Heart left ventricle (tissue), 13 donors: Measurements from ENCODE around the gene IKBIP.

Experiments
- POLR2A ChIP-seq, 2 donors: fragments of 450-650 bp; IDR thresholded peaks; one replicate each; pipeline ENCODE4 v1.6.1; 2017; ENCODE audit warnings: antibody characterized with exemption in 2 of 2, mild to moderate bottlenecking in 2 of 2, moderate library complexity in 2 of 2
- TF ChIP-seq, protein P1 (sequence below), 12 donors: fragments of 200-600 bp; sonication (generic) in 4 of 12; IDR thresholded peaks; one replicate each; pipeline versions ENCODE4 v1.5.0 to v1.8.0; 2018 to 2022; ENCODE audit warnings: antibody characterized with exemption in 12 of 12, mild to moderate bottlenecking in 5 of 12
- donor health status: ischemic (EF 13 %, LVEDD 7.1; RV severe dilation, severe dysfunction).
- donor health status: DM: no; HTN: yes; CAD: no.
- donor health status: DM: no; HTN: no; CAD: no.
- donor health status: ischemic (EF 25% LVEDD 6.9; RV normal size, moderate dysfunction).
- donor health status: ischemic (EF 25% LVEDD 5.7; RV mildly dilated, moderate dysfunction).
- donor health status: ischemic (EF 35%, LVEDD 5.7; RV mildly dilated, moderate dysfunction).
- donor health status: nonischemic (EF 11% LVEDD 7.7; RV severe dilation, severe dysfunction).
- donor health status: DM: yes; HTN: yes; CAD: no.
- donor health status: PGD.
- donor health status: ischemic (EF 29% LVEDD 5.4; RV normal size, mild dysfunction).
- donor health status: nonischemic (EF 23%, LVEDD 6.1; RV moderate dilation, normal function).

DNA sequence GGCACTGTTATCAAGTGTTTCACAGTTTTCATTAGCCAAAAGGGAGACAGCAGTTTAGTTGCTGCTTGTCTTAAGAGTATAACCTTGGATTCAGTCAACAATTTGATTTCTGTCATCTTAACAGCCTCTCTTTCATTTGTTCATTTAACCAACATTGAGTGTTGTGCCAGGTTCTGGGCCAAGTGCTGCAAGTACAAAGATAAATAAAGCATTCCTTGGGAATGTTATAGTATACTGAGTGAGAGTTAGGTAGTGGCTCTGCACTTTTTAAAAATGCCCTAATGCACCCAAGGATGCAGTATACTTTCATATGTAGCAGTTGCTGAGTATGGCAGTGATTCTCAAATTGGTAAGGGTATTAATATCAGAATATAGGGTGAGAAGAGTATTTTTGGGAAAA lies 15.9 kb upstream of the IKBIP start:
- TF ChIP-seq, protein P1, sequence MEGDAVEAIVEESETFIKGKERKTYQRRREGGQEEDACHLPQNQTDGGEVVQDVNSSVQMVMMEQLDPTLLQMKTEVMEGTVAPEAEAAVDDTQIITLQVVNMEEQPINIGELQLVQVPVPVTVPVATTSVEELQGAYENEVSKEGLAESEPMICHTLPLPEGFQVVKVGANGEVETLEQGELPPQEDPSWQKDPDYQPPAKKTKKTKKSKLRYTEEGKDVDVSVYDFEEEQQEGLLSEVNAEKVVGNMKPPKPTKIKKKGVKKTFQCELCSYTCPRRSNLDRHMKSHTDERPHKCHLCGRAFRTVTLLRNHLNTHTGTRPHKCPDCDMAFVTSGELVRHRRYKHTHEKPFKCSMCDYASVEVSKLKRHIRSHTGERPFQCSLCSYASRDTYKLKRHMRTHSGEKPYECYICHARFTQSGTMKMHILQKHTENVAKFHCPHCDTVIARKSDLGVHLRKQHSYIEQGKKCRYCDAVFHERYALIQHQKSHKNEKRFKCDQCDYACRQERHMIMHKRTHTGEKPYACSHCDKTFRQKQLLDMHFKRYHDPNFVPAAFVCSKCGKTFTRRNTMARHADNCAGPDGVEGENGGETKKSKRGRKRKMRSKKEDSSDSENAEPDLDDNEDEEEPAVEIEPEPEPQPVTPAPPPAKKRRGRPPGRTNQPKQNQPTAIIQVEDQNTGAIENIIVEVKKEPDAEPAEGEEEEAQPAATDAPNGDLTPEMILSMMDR (IDR thresholded peaks at IDR 0.05): no peak
- no peak for TF ChIP-seq POLR2A (IDR thresholded peaks at IDR 0.05)
